H9 (cell line): ENCODE results near the gene LDHAL6B. TPM values are rescaled to one million over a fixed set of nuclear protein-coding genes. Genes with fewer than 3 reads are reported as not detected.

ENCODE experiments used
- DNase-seq: peaks from one replicate; pipeline ENCODE4 v3.0.0-alpha.2; 2017
- H2AFZ ChIP-seq: one replicate; pipeline ENCODE4 v1.6.1; 2013; ENCODE audit warnings: mild to moderate bottlenecking, low read length, control low read depth, moderate library complexity
- H2AK5ac ChIP-seq: 2 replicates; pipeline ENCODE4 v1.6.1; 2013; ENCODE audit warnings: low read length, control low read depth, mixed read lengths; ENCODE audit not compliant: insufficient read length
- H2BK120ac ChIP-seq: one replicate; pipeline ENCODE4 v1.6.1; 2013; ENCODE audit warnings: low read depth, mild to moderate bottlenecking, low read length, control low read depth, inconsistent platforms; ENCODE audit not compliant: poor library complexity, severe bottlenecking
- H2BK12ac ChIP-seq: 2 replicates; pipeline ENCODE4 v1.6.1; 2013; ENCODE audit warnings: low read length, control low read depth, mixed read lengths, low read depth; ENCODE audit not compliant: insufficient read length
- H2BK15ac ChIP-seq: 2 replicates; pipeline ENCODE4 v1.6.1; 2013; ENCODE audit warnings: low read depth, low read length, control low read depth
- H2BK20ac ChIP-seq: one replicate; pipeline ENCODE4 v1.6.1; 2013; ENCODE audit warnings: low read depth, mild to moderate bottlenecking, low read length, control low read depth, inconsistent platforms; ENCODE audit not compliant: poor library complexity, severe bottlenecking
- H2BK5ac ChIP-seq: 2 replicates; pipeline ENCODE4 v1.6.1; 2013; ENCODE audit warnings: low read length, control low read depth, mixed read lengths; ENCODE audit not compliant: insufficient read length
- H3K14ac ChIP-seq: 2 replicates; pipeline ENCODE4 v1.6.1; 2013; ENCODE audit warnings: low read length, control low read depth; ENCODE audit not compliant: insufficient read depth
- H3K18ac ChIP-seq: 2 replicates; pipeline ENCODE4 v1.6.1; 2013; ENCODE audit warnings: low read depth, mild to moderate bottlenecking, mixed read lengths, low read length, control low read depth; ENCODE audit not compliant: insufficient read length
- H3K23ac ChIP-seq: 2 replicates; pipeline ENCODE4 v1.6.1; 2013; ENCODE audit warnings: low read length, control low read depth, mixed read lengths, low read depth; ENCODE audit not compliant: insufficient read length
- H3K23me2 ChIP-seq: 2 replicates; pipeline ENCODE4 v1.6.1; 2013; ENCODE audit warnings: low read depth, mild to moderate bottlenecking, mixed read lengths, low read length, control low read depth; ENCODE audit not compliant: insufficient read length, poor library complexity, severe bottlenecking
- H3K27ac ChIP-seq: 2 replicates; pipeline ENCODE4 v1.5.1; 2013; ENCODE audit warnings: low read length, control low read depth, mixed read lengths, low read depth; ENCODE audit not compliant: insufficient read length
- H3K27me3 ChIP-seq: 2 replicates; pipeline ENCODE4 v1.6.1; 2013; ENCODE audit warnings: low read length, control low read depth, inconsistent platforms; ENCODE audit not compliant: insufficient read depth
- H3K4ac ChIP-seq: 2 replicates; pipeline ENCODE4 v1.6.1; 2013; ENCODE audit warnings: low read depth, mild to moderate bottlenecking, control low read depth, inconsistent platforms, low read length, moderate library complexity
- H3K4me1 ChIP-seq: 2 replicates; pipeline ENCODE4 v1.6.1; 2013; ENCODE audit warnings: low read length, control low read depth, inconsistent platforms; ENCODE audit not compliant: insufficient read depth
- H3K4me2 ChIP-seq: 2 replicates; pipeline ENCODE4 v1.6.1; 2013; ENCODE audit warnings: low read length, control low read depth, mixed read lengths; ENCODE audit not compliant: insufficient read length, insufficient read depth
- H3K56ac ChIP-seq: 2 replicates; pipeline ENCODE4 v1.6.1; 2013; ENCODE audit warnings: low read depth, mild to moderate bottlenecking, mixed read lengths, low read length, control low read depth; ENCODE audit not compliant: insufficient read length
- H3K79me1 ChIP-seq: 2 replicates; pipeline ENCODE4 v1.6.1; 2013; ENCODE audit warnings: low read depth, mild to moderate bottlenecking, moderate library complexity, low read length, control low read depth, inconsistent platforms; ENCODE audit not compliant: insufficient read depth, poor library complexity, severe bottlenecking
- H3K79me2 ChIP-seq: 2 replicates; pipeline ENCODE4 v1.6.1; 2013; ENCODE audit warnings: low read length, control low read depth, inconsistent platforms; ENCODE audit not compliant: insufficient read depth
- H3K9ac ChIP-seq: 2 replicates; pipeline ENCODE4 v1.6.1; 2013; ENCODE audit warnings: low read length, control low read depth, mixed read lengths; ENCODE audit not compliant: insufficient read length; ENCODE audit errors: extremely low read depth
- H3K9me3 ChIP-seq: one replicate; pipeline ENCODE4 v1.6.1; 2013; ENCODE audit warnings: low read depth, low read length, inconsistent platforms; ENCODE audit not compliant: control insufficient read depth
- H3T11ph ChIP-seq: one replicate; pipeline ENCODE4 v1.6.1; 2013; ENCODE audit warnings: mild to moderate bottlenecking, low read length, control low read depth, inconsistent platforms
- H4K20me1 ChIP-seq: one replicate; pipeline ENCODE4 v1.6.1; 2013; ENCODE audit not compliant: control insufficient read depth, insufficient read length, insufficient read depth
- H4K5ac ChIP-seq: 2 replicates; pipeline ENCODE4 v1.6.1; 2013; ENCODE audit warnings: low read depth, mild to moderate bottlenecking, mixed read lengths, low read length, control low read depth; ENCODE audit not compliant: insufficient read length
- H4K8ac ChIP-seq: replicated peaks from 2 replicates; pipeline ENCODE4 v1.6.1; 2013; ENCODE audit warnings: low read length, control low read depth, mixed read lengths, low read depth; ENCODE audit not compliant: insufficient read length
- H4K91ac ChIP-seq: 2 replicates; pipeline ENCODE4 v1.6.1; 2013; ENCODE audit warnings: low read depth, mild to moderate bottlenecking, moderate library complexity, mixed read lengths, low read length, control low read depth; ENCODE audit not compliant: insufficient read length
- H3K27ac Mint-ChIP-seq, 3 experiments: 2 replicates in 2 of 3; 3 replicates in 1 of 3; pipeline ENCODE4 v1.8.0; 2020 to 2021; ENCODE audit warnings: mixed read lengths in 3 of 3, mild to moderate bottlenecking in 1 of 3, moderate library complexity in 1 of 3
- H3K27me3 Mint-ChIP-seq: 2 replicates; pipeline ENCODE4 v1.8.0; 2021; ENCODE audit warnings: low read depth, mild to moderate bottlenecking, moderate library complexity, mixed read lengths
- H3K36me3 Mint-ChIP-seq, 3 experiments: 2 replicates in 2 of 3; 3 replicates in 1 of 3; pipeline ENCODE4 v1.8.0; 2020 to 2021; ENCODE audit warnings: low read depth in 3 of 3, mixed read lengths in 3 of 3; ENCODE audit not compliant: insufficient read depth in 1 of 3
- H3K4me1 Mint-ChIP-seq, 2 experiments: 2 replicates each; pipeline ENCODE4 v1.8.0; 2020; ENCODE audit warnings: mixed read lengths in 2 of 2
- H3K4me3 Mint-ChIP-seq, 2 experiments: 2 replicates in 1 of 2; 3 replicates in 1 of 2; pipeline ENCODE4 v1.8.0; 2020 to 2021; ENCODE audit warnings: mild to moderate bottlenecking in 2 of 2, mixed read lengths in 2 of 2, moderate library complexity in 1 of 2
- H3K9me3 Mint-ChIP-seq, 2 experiments: 2 replicates in 1 of 2; 3 replicates in 1 of 2; pipeline ENCODE4 v1.8.0; 2020; ENCODE audit warnings: mild to moderate bottlenecking in 2 of 2, mixed read lengths in 2 of 2, moderate library complexity in 1 of 2
- CTCF ChIP-seq: fragments of 200-600 bp; sonication (generic); conservative IDR thresholded peaks from 3 replicates; pipeline ENCODE4 v1.8.0; 2021; ENCODE audit warnings: antibody characterized with exemption, mild to moderate bottlenecking
- WGBS: extraction: QIAGEN DNeasy Blood & Tissue Kit; methylation state at CpG from one replicate; pipeline ENCODE4 v1.1.7; 2013; ENCODE audit warnings: missing lambda C conversion rate, low lambda C conversion rate, mixed read lengths; ENCODE audit not compliant: insufficient read length; ENCODE audit errors: extremely low coverage; 5-methylcytosine and 5-hydroxymethylcytosine counted together
- total RNA-seq: library from RNA; stranded (reverse); gene quantifications from 2 replicates; pipeline ENCODE4 v1.2.1, GENCODE V29; 2021

LDHAL6B gene
- total RNA-seq, 1 experiment from 2014 or later: not detected

GRCh38 chr15:59210186-59210585 is 3.5 kb downstream of the LDHAL6B start:
- no peak for TF ChIP-seq CTCF
- no peaks in the 10 kb centered on the region for H3K9me3 ChIP-seq
- no peaks in the 10 kb centered on the region for H4K20me1 ChIP-seq
- no peak overlapping the region for H2AK5ac ChIP-seq
- H2BK12ac ChIP-seq: no peak overlapping the region
- no peak for DNase-seq
- peaks cover 8 to 71% (median 68%) of the 10 kb centered on the region in 3 experiments; a peak in 6 of 7 replicates for H3K36me3 Mint-ChIP-seq
- H3K27ac Mint-ChIP-seq: 0 out of 7 replicates have a peak overlapping the region, but pooled peaks of 1 of the 3 experiments have one; percentile 6
- no peak overlapping the region for H3K27ac ChIP-seq
- H4K8ac ChIP-seq: no peak overlapping the region
- no peak overlapping the region for H3K23ac ChIP-seq
- H2BK5ac ChIP-seq: no peak overlapping the region
- no peaks in the 10 kb centered on the region for H3K27me3 ChIP-seq
- no peaks in the 10 kb centered on the region for H3K79me1 ChIP-seq
- no peaks in the 10 kb centered on the region for H3K4me1 ChIP-seq
- H3K23me2 ChIP-seq: no peaks in the 10 kb centered on the region
- H3K4me1 Mint-ChIP-seq: no peaks in the 10 kb centered on the region
- no peaks in the 10 kb centered on the region for H3K27me3 Mint-ChIP-seq
- H3K56ac ChIP-seq: no peak overlapping the region
- H3K4ac ChIP-seq: no peak overlapping the region
- no peak overlapping the region for H3K9ac ChIP-seq
- no peak overlapping the region for H3K4me3 Mint-ChIP-seq
- H2BK15ac ChIP-seq: no peak overlapping the region
- H4K5ac ChIP-seq: no peak overlapping the region
- no peak overlapping the region for H3K14ac ChIP-seq
- no peak overlapping the region for H2BK20ac ChIP-seq
- no CpG with 5 or more reads among the region's 2 CpGs for WGBS
- H4K91ac ChIP-seq: no peak overlapping the region
- H2AFZ ChIP-seq: no peak overlapping the region
- no peaks in the 10 kb centered on the region for H3K79me2 ChIP-seq
- no peak overlapping the region for H3K4me2 ChIP-seq
- H3T11ph ChIP-seq: no peak overlapping the region
- H2BK120ac ChIP-seq: no peak overlapping the region
- H3K9me3 Mint-ChIP-seq: no peaks in the 10 kb centered on the region
- H3K18ac ChIP-seq: no peak overlapping the region
